Activated CD8-positive, alpha-beta memory T cell treated with anti-CD3 and anti-CD28 coated beads, Interleukin-2, amount 50 U/mL, for 24 hours (primary cell): Measurements from ENCODE around the gene ADARB2.
"Not testable (repeated sequence)": the region's sequence is repeated elsewhere in the genome, so short reads cannot be mapped to it uniquely, and the experiment has no call there.

Source experiments
- DNase-seq: peaks from one replicate; pipeline ENCODE4 v3.0.0-alpha.2; 2020; ENCODE audit errors: extremely low read depth

Gene ADARB2

GRCh38 chr10:1642600-1643160, 94.6 kb downstream of the ADARB2 start:
- no peak for DNase-seq

- no peak for DNase-seq
Measured at GRCh38 chr10:1641402-1641801, 95.9 kb downstream of the ADARB2 start.

GRCh38 chr10:1638889-1639419, 98.4 kb downstream of the ADARB2 start:
- DNase-seq = no peak

- DNase-seq = no peak
Measured at GRCh38 chr10:1635340-1635739, 102.0 kb downstream of the ADARB2 start.

- no peak for DNase-seq
Measured at GRCh38 chr10:1634239-1634638, 103.1 kb downstream of the ADARB2 start.

GRCh38 chr10:1633783-1634182, 103.5 kb downstream of the ADARB2 start:
- no peak for DNase-seq

GRCh38 chr10:1632596-1632995, 104.7 kb downstream of the ADARB2 start:
- DNase-seq = no peak

- no peak for DNase-seq
Measured at GRCh38 chr10:1632141-1632540, 105.2 kb downstream of the ADARB2 start.

GRCh38 chr10:1631282-1631681, 106.0 kb downstream of the ADARB2 start:
- DNase-seq = no peak

- no peak for DNase-seq
Measured at GRCh38 chr10:1630304-1630703, 107.0 kb downstream of the ADARB2 start.

- DNase-seq = no peak
Measured at GRCh38 chr10:1629326-1630198, 107.8 kb downstream of the ADARB2 start.

GRCh38 chr10:1628757-1629156, 108.6 kb downstream of the ADARB2 start:
- no peak for DNase-seq

GRCh38 chr10:1627945-1628344, 109.4 kb downstream of the ADARB2 start:
- no peak for DNase-seq

GRCh38 chr10:1626835-1627234, 110.5 kb downstream of the ADARB2 start:
- DNase-seq = no peak

- DNase-seq = no peak
Measured at GRCh38 chr10:1626410-1626809, 110.9 kb downstream of the ADARB2 start.

- DNase-seq = no peak
Measured at GRCh38 chr10:1625731-1626130, 111.6 kb downstream of the ADARB2 start.

- DNase-seq = no peak
Measured at GRCh38 chr10:1625079-1625478, 112.2 kb downstream of the ADARB2 start.

GRCh38 chr10:1624240-1624639, 113.1 kb downstream of the ADARB2 start:
- DNase-seq = no peak

- no peak for DNase-seq
Measured at GRCh38 chr10:1620803-1621202, 116.5 kb downstream of the ADARB2 start.

- not testable (repeated sequence) for DNase-seq
Measured at GRCh38 chr10:1617376-1618317, 119.7 kb downstream of the ADARB2 start.

GRCh38 chr10:1616701-1617100, 120.6 kb downstream of the ADARB2 start:
- DNase-seq = not testable (repeated sequence)
